C4-2B (cell line): ENCODE data around the gene CYP19A1.
"Not testable (repeated sequence)": the region's sequence is repeated elsewhere in the genome, so short reads cannot be mapped to it uniquely, and the experiment has no call there.

Experiments used
- H3K27ac ChIP-seq: fragments of 450-650 bp; 2 replicates; pipeline ENCODE4 v1.5.1; 2017
- ZFX ChIP-seq: fragments of 450-650 bp; IDR thresholded peaks from 2 replicates; pipeline ENCODE4 v1.6.1; 2017
- TF ChIP-seq, protein P1 (sequence below): fragments of 450-650 bp; conservative IDR thresholded peaks from 2 replicates; pipeline ENCODE4 v1.5.1; 2017; ENCODE audit warnings: mild to moderate bottlenecking

CYP19A1 gene

DNA sequence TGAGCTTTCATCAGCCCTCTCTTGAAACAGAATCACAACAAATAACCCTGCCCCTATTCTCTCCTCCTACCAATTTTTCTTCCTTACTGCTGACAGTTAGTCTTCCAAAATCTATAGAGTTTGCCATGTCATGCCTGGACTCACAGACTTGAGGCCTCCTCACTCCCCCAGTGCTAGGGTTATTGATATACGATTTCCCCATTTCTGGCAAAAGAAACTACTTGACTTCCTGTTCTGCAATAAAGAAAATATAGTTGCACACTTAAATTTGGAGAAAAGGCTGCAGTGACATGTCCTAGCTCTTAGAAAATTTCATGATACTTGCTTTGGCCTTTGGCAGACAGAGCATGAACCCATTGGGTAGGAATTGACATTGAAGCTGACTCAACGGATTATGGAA lies 75.9 kb downstream of the CYP19A1 start:
- H3K27ac ChIP-seq = no peak overlapping the region
- TF ChIP-seq, protein P1, sequence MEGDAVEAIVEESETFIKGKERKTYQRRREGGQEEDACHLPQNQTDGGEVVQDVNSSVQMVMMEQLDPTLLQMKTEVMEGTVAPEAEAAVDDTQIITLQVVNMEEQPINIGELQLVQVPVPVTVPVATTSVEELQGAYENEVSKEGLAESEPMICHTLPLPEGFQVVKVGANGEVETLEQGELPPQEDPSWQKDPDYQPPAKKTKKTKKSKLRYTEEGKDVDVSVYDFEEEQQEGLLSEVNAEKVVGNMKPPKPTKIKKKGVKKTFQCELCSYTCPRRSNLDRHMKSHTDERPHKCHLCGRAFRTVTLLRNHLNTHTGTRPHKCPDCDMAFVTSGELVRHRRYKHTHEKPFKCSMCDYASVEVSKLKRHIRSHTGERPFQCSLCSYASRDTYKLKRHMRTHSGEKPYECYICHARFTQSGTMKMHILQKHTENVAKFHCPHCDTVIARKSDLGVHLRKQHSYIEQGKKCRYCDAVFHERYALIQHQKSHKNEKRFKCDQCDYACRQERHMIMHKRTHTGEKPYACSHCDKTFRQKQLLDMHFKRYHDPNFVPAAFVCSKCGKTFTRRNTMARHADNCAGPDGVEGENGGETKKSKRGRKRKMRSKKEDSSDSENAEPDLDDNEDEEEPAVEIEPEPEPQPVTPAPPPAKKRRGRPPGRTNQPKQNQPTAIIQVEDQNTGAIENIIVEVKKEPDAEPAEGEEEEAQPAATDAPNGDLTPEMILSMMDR = no peak
- no peak for TF ChIP-seq ZFX

DNA sequence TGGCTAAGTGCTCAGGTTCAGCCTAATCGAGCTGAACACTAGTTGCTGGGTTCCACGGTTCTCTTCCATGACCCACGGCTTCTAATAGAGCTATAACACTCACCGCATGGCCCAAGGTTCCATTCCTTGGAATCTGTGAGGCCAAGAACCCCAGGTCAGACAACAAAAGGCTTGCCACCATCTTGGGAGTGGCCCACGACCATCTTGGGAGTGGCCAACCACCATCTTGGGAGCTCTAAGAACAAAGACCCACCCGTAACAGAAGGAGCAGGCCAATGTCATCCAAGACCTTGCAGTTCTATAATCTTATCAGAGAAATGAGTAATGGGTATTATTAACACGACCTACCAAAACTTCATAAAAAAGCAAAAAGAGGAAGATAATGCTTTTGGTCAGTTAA lies 77.3 kb downstream of the CYP19A1 start:
- H3K27ac ChIP-seq = not testable (repeated sequence)

DNA sequence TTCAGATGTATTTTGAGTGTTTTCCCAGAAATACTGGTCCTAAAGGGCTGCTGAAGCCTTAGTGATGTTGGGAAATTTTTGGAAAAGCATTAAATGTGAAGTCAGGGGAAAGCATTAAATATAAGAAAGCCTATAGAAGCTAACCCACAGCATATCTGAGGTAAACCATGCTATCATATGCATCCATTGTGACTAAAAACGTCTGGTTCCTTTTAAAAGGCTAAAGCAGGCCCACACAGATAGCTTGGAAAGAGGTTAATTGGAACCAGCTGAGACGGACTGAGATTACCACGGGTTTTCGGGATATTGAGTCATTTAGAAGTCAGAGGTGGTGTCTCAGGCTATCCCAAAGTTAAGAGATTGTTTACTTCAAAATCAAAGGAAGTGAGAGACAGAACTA lies 78.2 kb downstream of the CYP19A1 start:
- no peak for TF ChIP-seq ZFX
- TF ChIP-seq, protein P1 = no peak
- no peak overlapping the region for H3K27ac ChIP-seq

DNA sequence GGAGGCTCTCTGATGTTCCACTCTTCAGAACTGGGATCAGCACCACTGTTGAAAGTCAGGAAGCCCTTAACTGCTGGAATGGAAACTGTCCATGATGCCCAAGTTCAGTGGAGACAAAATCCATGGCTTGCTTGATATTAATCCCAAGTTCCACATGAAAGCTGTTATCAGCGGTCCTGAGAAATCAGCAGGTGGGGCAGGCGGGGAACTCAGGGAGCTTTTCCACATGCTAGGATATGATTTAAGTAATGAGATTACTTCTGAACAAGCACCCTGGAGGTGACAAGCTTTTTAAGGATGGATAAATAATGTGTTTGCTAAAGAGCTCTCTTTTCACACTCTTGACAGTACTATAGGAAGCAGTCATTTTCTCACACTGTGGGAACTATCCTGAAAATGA lies 82.9 kb downstream of the CYP19A1 start:
- TF ChIP-seq, protein P1 = no peak
- no peak for TF ChIP-seq ZFX
- no peak overlapping the region for H3K27ac ChIP-seq

DNA sequence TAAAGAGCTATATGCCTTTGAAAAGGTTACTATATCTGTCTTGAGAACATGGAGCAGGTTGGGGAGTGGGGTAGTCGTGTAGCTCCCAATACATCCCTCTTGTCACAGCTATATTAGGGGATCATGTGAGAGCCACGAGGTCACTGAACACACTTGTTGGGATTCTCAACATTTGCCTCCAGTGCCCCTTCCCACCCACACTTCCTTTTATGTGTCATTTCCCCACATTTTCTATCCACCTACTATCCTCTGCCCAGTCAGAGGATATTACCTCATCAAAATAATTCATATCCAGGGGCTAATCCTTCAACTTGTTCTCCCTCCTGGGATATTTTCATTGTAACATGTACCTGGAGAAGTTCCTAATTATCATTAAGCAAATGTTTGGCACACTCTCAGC lies 85.0 kb downstream of the CYP19A1 start:
- H3K27ac ChIP-seq = no peak overlapping the region
- no peak for TF ChIP-seq ZFX
- TF ChIP-seq, protein P1 = no peak

DNA sequence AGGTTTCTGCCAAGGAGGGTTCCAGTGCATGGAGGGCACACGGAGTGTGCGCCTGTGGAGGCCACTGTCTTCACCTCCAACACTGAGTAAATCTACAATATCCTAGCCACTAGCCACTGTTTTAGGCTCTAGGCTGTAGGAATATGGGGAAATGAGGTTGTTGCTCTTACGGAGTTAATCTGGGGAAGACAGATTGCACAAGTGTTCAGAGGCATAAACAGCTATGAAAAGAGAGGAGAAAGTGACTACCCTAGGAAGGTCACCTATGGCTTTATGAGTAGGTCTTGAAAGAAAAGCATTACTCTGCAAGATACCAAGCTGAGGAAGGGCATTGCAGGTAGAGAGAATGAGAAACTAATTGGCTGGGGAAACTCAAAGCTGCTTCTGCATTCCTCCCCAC lies 85.7 kb downstream of the CYP19A1 start:
- H3K27ac ChIP-seq = no peak overlapping the region
- TF ChIP-seq, protein P1 = no peak

DNA sequence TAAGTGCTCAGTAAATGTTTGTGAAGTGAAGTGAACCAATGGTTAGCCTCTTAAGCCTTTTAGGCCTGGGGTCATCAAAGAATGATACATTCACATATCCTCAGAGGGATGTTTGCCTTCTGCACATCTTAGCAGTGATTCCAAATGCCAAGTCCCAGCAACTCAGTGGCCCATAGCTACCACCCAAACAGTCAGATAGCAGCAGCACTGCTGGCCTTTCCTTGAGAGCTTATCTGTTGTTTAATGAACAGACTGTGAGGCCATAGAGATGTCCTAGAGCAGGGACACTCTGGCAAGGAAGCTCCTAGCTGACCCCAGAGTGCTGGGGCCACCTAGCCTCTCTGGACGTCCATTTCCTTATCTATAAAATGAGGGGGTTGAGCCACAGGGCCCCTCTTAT lies 86.8 kb downstream of the CYP19A1 start:
- TF ChIP-seq, protein P1 = no peak
- TF ChIP-seq ZFX = no peak
- H3K27ac ChIP-seq = no peak overlapping the region

DNA sequence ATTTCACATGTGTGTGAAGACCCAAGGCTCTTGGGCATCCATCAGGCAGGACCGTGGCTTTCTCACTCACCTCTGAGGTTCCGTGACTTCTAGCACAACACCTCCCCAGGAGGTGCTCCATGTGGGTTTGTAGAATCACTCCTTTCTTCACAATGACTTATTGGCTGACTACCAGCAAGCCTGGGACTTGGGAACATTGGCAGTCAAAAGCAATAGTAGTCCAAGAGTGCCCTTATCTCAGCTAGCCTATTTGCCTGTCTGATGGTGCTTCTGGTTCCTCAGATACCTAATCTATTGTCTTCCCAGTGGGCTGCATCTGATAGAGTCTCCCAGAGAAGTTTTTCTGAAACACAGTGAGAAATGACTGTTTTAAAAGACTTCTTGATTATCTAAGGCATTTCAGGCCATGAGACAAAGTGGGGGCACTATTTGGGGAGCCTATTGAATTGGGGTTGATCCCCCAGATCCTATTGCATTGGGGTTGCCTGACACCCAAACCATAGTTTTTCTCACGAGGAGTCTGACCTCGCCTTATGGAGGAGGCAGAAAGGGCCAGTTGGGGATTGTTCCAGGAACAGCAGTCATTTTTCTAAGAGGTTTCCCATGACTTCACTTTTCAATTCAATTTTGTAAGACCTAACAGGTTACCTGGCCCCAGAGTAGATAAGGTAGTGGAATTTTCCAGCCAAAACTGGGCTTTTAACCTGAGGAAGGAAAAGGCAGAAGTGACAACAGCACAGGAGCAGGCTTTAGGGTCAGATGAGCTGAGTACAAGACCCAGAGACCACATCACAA lies 88.0 kb downstream of the CYP19A1 start:
- no peak overlapping the region for H3K27ac ChIP-seq
- TF ChIP-seq, protein P1 = no peak
- TF ChIP-seq ZFX = no peak
